ENCODE measurements around the gene TLNRD1.

Gene TLNRD1

GRCh38 chr15:81013396-81013929 is 12.7 kb downstream of the TLNRD1 start:
- no peaks in the 10 kb centered on the region for H3K27me3 ChIP-seq (ENCODE audit: control insufficient read depth in 1 of 2, insufficient read depth in 2 of 2, low read length in 2 of 2)
- H3K4me1 ChIP-seq (ENCODE audit: control insufficient read depth in 1 of 2, insufficient read depth in 2 of 2, low read length in 2 of 2), result peaks cover 0 to 3% of the 10 kb centered on the region in 2 donors
- no peak overlapping the region for H3K9ac ChIP-seq (ENCODE audit: low read depth in 1 of 2, low read length in 2 of 2)
- H3K36me3 ChIP-seq (ENCODE audit: control insufficient read depth in 1 of 2, insufficient read depth in 2 of 2, low read length in 2 of 2), result no peaks in the 10 kb centered on the region
- H3K27ac ChIP-seq (ENCODE audit: low read depth, low read length), result no peak overlapping the region
- no peaks in the 10 kb centered on the region for H3K9me3 ChIP-seq (ENCODE audit: control insufficient read depth in 1 of 2, low read length in 2 of 2)
- H3K4me3 ChIP-seq (ENCODE audit: low read depth in 1 of 2, low read length in 2 of 2), result no peak overlapping the region

DNA sequence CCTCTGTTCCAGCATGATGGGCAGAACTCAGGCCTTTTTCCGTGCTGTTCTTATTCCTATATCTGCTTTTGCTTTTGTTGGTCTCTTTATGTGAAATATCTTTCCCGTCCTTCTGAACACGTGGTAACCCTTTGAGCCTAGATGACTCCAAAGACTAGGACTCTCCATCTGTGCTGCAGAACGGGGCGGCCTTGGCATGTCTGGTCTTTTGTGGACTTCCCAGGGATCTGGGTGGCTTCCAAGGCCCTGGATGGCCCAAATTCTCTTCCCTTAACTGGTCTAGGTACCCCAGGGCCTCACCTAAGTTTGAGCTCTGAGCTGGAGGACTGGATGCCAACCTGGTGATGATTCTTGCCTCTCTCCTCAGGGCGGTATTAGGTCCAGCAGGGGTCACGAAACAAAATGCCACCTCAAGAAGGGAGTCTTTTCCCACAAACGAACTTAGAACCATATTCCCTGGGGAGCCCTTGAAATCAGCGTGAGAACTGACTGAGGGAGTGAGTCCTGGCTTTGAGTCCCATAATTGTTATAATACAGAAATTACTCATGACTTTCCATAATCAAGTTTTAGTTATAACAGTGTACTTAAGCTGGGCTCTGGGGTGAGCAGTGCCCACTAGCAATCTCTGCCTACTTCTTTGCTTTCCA is 13.8 kb downstream of the TLNRD1 start:
- Histone ChIP-seq H3K9me3 (ENCODE audit: control insufficient read depth in 1 of 2, low read length in 2 of 2) (no peaks in the 10 kb centered on the region), H3K4me1 (ENCODE audit: control insufficient read depth in 1 of 2, insufficient read depth in 2 of 2, low read length in 2 of 2) (peaks cover 0 to 3% of the 10 kb centered on the region in 2 donors), H3K4me3 (ENCODE audit: low read depth in 1 of 2, low read length in 2 of 2) (no peak overlapping the region), H3K27me3 (ENCODE audit: control insufficient read depth in 1 of 2, insufficient read depth in 2 of 2, low read length in 2 of 2) (no peaks in the 10 kb centered on the region), H3K36me3 (ENCODE audit: control insufficient read depth in 1 of 2, insufficient read depth in 2 of 2, low read length in 2 of 2) (no peaks in the 10 kb centered on the region), H3K9ac (ENCODE audit: low read depth in 1 of 2, low read length in 2 of 2) (no peak overlapping the region), H3K27ac (ENCODE audit: low read depth, low read length) (no peak overlapping the region)

DNA sequence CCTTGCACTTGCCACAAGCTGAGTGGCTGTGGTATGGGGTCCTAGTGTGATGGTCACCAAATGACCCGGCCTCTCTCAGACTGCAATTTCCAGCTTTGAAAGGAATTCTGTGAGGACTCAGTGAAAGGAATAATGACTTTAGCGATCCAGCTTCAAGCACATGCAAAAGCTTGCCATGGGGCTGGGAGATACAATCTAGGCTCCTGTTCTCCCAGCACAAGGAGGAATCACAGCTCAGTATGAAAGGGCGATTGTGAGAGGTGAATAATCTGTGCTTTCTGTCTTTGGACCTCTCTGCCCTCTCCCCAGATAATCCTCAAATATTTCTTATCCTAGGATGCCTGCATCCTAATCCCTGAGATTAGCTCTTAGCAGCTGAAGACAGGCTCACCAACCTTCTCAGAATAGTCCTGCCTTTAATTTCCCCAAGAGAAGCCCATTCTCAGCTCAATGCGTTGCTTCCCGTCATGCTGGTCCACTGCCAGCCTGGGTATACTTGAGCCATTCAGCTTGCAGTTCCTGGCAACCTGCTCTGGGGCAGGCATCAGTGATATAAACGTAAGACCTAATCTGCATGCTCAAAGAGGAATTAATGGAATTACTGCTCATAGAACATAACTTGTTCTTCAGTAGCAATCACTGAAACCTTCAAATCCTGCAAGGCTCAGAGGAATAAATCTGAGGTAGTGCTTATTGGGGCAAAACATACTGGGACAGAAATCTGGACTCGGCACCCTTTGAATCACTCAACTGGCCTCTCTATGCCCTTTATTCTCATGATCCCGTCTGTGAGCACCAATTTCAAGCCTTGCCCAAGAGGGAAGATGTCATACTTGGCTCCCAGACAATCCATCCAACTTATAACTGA is 15.1 kb downstream of the TLNRD1 start:
- H3K4me3 ChIP-seq (ENCODE audit: low read depth in 1 of 2, low read length in 2 of 2), result no peak overlapping the region
- no peak overlapping the region for H3K27ac ChIP-seq (ENCODE audit: low read depth, low read length)
- no peaks in the 10 kb centered on the region for H3K27me3 ChIP-seq (ENCODE audit: control insufficient read depth in 1 of 2, insufficient read depth in 2 of 2, low read length in 2 of 2)
- H3K9ac ChIP-seq (ENCODE audit: low read depth in 1 of 2, low read length in 2 of 2), result no peak overlapping the region
- H3K9me3 ChIP-seq (ENCODE audit: control insufficient read depth in 1 of 2, low read length in 2 of 2), result no peaks in the 10 kb centered on the region
- H3K36me3 ChIP-seq (ENCODE audit: control insufficient read depth in 1 of 2, insufficient read depth in 2 of 2, low read length in 2 of 2), result no peaks in the 10 kb centered on the region
- H3K4me1 ChIP-seq (ENCODE audit: control insufficient read depth in 1 of 2, insufficient read depth in 2 of 2, low read length in 2 of 2), result peaks cover 0 to 3% of the 10 kb centered on the region in 2 donors

DNA sequence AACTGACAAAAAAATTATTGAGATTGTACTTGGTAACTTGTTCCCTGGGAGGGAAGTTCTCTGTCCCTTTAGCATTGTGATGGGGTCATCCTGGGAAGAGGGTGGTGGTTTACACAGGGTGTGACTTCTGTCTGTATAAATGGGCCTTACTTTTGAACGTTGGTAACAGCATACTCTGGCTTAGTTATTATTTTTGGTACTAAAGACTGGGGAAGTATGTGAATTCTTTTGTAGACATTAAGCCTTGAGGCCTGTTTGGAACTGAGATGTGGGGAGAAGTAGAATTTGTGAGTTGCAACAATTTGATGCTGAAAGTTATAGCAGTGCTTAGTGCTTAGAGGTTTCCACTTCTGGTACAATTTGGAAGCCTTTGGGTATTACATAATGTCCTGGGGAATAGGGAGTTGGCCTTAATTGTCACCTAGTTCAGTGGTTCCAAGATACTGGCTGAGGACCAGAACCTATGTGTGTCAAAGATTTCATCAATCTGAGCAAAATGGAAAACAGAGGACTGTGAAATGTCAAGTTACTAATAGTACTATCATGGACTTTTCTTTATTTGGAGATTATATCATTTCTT is 15.9 kb downstream of the TLNRD1 start:
- no peaks in the 10 kb centered on the region for H3K9me3 ChIP-seq (ENCODE audit: control insufficient read depth in 1 of 2, low read length in 2 of 2)
- peaks cover 0 to 3% of the 10 kb centered on the region in 2 donors for H3K4me1 ChIP-seq (ENCODE audit: control insufficient read depth in 1 of 2, insufficient read depth in 2 of 2, low read length in 2 of 2)
- no peak overlapping the region for H3K27ac ChIP-seq (ENCODE audit: low read depth, low read length)
- H3K36me3 ChIP-seq (ENCODE audit: control insufficient read depth in 1 of 2, insufficient read depth in 2 of 2, low read length in 2 of 2), result no peaks in the 10 kb centered on the region
- no peaks in the 10 kb centered on the region for H3K27me3 ChIP-seq (ENCODE audit: control insufficient read depth in 1 of 2, insufficient read depth in 2 of 2, low read length in 2 of 2)
- H3K9ac ChIP-seq (ENCODE audit: low read depth in 1 of 2, low read length in 2 of 2), result no peak overlapping the region
- H3K4me3 ChIP-seq (ENCODE audit: low read depth in 1 of 2, low read length in 2 of 2), result no peak overlapping the region

- Histone ChIP-seq H3K4me1 (ENCODE audit: control insufficient read depth in 1 of 2, insufficient read depth in 2 of 2, low read length in 2 of 2) (peaks cover 0 to 3% of the 10 kb centered on the region in 2 donors), H3K27ac (ENCODE audit: low read depth, low read length) (no peak overlapping the region), H3K36me3 (ENCODE audit: control insufficient read depth in 1 of 2, insufficient read depth in 2 of 2, low read length in 2 of 2) (no peaks in the 10 kb centered on the region), H3K27me3 (ENCODE audit: control insufficient read depth in 1 of 2, insufficient read depth in 2 of 2, low read length in 2 of 2) (no peaks in the 10 kb centered on the region), H3K4me3 (ENCODE audit: low read depth in 1 of 2, low read length in 2 of 2) (no peak overlapping the region), H3K9me3 (ENCODE audit: control insufficient read depth in 1 of 2, low read length in 2 of 2) (no peaks in the 10 kb centered on the region), H3K9ac (ENCODE audit: low read depth in 1 of 2, low read length in 2 of 2) (no peak overlapping the region)
Measured at GRCh38 chr15:81018197-81018596, 17.5 kb downstream of the TLNRD1 start.

GRCh38 chr15:81021321-81021720 is 20.6 kb downstream of the TLNRD1 start:
- Histone ChIP-seq H3K9ac (ENCODE audit: low read depth in 1 of 2, low read length in 2 of 2) (no peak overlapping the region), H3K4me1 (ENCODE audit: control insufficient read depth in 1 of 2, insufficient read depth in 2 of 2, low read length in 2 of 2) (peaks cover 0 to 4% of the 10 kb centered on the region in 2 donors), H3K4me3 (ENCODE audit: low read depth in 1 of 2, low read length in 2 of 2) (no peak overlapping the region), H3K27ac (ENCODE audit: low read depth, low read length) (no peak overlapping the region), H3K27me3 (ENCODE audit: control insufficient read depth in 1 of 2, insufficient read depth in 2 of 2, low read length in 2 of 2) (no peaks in the 10 kb centered on the region), H3K9me3 (ENCODE audit: control insufficient read depth in 1 of 2, low read length in 2 of 2) (no peaks in the 10 kb centered on the region), H3K36me3 (ENCODE audit: control insufficient read depth in 1 of 2, insufficient read depth in 2 of 2, low read length in 2 of 2) (no peaks in the 10 kb centered on the region)

DNA sequence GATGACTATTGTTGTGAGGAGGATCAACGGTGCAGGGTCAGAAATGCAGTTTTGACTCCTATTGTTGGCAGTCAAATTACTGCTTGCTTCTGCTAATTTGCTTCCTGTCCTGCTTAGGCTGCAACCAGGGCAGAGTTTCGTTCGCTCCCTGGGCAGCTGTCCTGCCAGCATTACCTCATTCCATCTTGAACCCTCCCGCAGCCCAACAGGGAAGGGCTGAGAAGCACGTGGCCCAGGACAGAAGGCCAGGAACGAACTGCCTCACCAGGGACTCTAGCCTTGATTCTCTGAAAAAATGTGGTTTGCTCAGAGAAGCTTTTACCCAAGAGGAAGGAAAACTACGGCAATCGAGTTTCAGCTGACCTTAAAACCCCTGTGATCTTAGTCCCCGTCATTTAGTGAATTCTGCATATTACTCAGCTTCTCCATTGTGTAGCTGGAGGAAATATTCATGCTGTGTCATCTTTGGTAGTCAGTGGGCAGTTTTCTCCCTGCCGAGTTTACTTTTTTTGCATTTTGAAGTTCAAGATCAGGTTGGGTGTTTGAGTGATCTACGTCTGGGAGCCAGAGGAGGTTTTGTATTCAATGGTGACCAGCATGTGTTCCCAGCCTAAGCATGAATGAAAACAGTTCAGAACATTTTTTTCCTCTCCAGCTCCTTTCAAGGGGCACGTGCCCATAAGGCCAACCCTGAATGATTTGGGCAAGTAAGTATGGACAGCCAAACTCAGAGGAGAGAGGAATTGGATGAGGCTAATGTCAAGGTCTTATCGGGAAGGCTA is 23.0 kb downstream of the TLNRD1 start:
- no peak overlapping the region for H3K9ac ChIP-seq (ENCODE audit: low read depth in 1 of 2, low read length in 2 of 2)
- H3K9me3 ChIP-seq (ENCODE audit: control insufficient read depth in 1 of 2, low read length in 2 of 2), result no peaks in the 10 kb centered on the region
- H3K36me3 ChIP-seq (ENCODE audit: control insufficient read depth in 1 of 2, insufficient read depth in 2 of 2, low read length in 2 of 2), result no peaks in the 10 kb centered on the region
- peaks cover 0 to 4% of the 10 kb centered on the region in 2 donors for H3K4me1 ChIP-seq (ENCODE audit: control insufficient read depth in 1 of 2, insufficient read depth in 2 of 2, low read length in 2 of 2)
- peak overlapping the region; percentile 16 to 18 for H3K4me3 ChIP-seq (ENCODE audit: low read depth in 1 of 2, low read length in 2 of 2)
- H3K27me3 ChIP-seq (ENCODE audit: control insufficient read depth in 1 of 2, insufficient read depth in 2 of 2, low read length in 2 of 2), result no peaks in the 10 kb centered on the region
- H3K27ac ChIP-seq (ENCODE audit: low read depth, low read length), result peak overlapping the region; percentile 54

DNA sequence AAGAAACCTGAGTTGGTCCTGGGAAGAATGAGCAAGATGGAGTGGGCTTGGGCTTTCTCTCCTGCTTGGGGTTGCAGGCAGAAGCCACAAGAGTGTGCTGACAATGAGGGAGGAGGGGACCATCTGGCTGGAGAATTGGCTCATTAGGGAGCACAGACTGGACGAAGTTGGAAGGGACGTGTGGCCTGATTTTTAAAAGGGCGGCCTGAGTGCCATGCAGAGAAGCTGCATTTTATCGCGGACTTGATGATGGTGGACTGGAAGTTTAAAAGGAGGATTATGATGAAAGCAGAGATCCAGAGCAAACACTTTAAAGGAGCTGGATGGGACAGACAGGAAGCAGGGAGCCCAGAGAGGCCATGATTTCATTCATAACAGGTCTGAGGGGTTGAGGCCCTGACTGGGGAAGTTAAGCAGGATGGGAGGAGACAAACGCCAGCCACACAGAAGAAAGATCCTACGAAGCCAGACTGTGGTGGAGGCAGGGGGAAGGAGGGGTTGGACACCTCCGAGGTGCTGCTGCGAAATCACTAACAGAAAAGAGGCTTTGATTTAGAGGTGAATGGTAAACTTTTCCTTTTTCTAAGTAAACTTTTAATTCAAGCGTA is 23.6 kb downstream of the TLNRD1 start:
- Histone ChIP-seq H3K4me3 (ENCODE audit: low read depth in 1 of 2, low read length in 2 of 2) (peak overlapping the region in 1 of 2 donors; percentile 16), H3K27ac (ENCODE audit: low read depth, low read length) (no peak overlapping the region), H3K4me1 (ENCODE audit: control insufficient read depth in 1 of 2, insufficient read depth in 2 of 2, low read length in 2 of 2) (peaks cover 0 to 4% of the 10 kb centered on the region in 2 donors), H3K9me3 (ENCODE audit: control insufficient read depth in 1 of 2, low read length in 2 of 2) (no peaks in the 10 kb centered on the region), H3K27me3 (ENCODE audit: control insufficient read depth in 1 of 2, insufficient read depth in 2 of 2, low read length in 2 of 2) (no peaks in the 10 kb centered on the region), H3K9ac (ENCODE audit: low read depth in 1 of 2, low read length in 2 of 2) (no peak overlapping the region), H3K36me3 (ENCODE audit: control insufficient read depth in 1 of 2, insufficient read depth in 2 of 2, low read length in 2 of 2) (no peaks in the 10 kb centered on the region)

DNA sequence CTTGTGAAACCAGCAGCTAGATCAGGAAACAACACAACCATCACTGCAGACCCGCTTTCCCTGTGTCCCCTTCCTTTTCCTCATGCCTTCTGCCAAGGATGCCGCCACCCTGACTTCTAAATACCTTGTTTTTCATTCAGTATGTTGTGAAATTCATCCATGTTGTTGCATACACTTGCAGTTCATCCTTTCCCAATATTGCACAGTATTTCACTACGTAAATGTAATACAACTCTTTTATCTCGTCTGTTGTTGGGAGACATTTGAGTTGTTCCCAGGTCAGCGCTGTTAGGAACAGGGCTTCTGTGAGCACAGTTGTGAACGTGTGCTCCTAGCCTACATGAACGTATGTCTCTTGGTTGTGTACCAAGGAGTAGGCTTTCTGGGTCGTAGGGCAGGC is 24.2 kb downstream of the TLNRD1 start:
- Histone ChIP-seq H3K4me3 (ENCODE audit: low read depth in 1 of 2, low read length in 2 of 2) (no peak overlapping the region), H3K4me1 (ENCODE audit: control insufficient read depth in 1 of 2, insufficient read depth in 2 of 2, low read length in 2 of 2) (peaks cover 0 to 4% of the 10 kb centered on the region in 2 donors), H3K9me3 (ENCODE audit: control insufficient read depth in 1 of 2, low read length in 2 of 2) (peaks cover 0 to 3% of the 10 kb centered on the region in 2 donors), H3K27me3 (ENCODE audit: control insufficient read depth in 1 of 2, insufficient read depth in 2 of 2, low read length in 2 of 2) (no peaks in the 10 kb centered on the region), H3K36me3 (ENCODE audit: control insufficient read depth in 1 of 2, insufficient read depth in 2 of 2, low read length in 2 of 2) (no peaks in the 10 kb centered on the region), H3K27ac (ENCODE audit: low read depth, low read length) (no peak overlapping the region), H3K9ac (ENCODE audit: low read depth in 1 of 2, low read length in 2 of 2) (no peak overlapping the region)
